HEK293 (cell line): Measurements from ENCODE around the gene TMEM255A.

Experiments
- ATF2 ChIP-seq: fragments of 450-650 bp; formaldehyde crosslinking; IDR thresholded peaks from 2 replicates; pipeline ENCODE4 v1.5.1; 2016; ENCODE audit warnings: missing biosample characterization, missing genetic modification characterization, low read depth
- ZNF211 ChIP-seq: fragments of 450-650 bp; formaldehyde crosslinking; IDR thresholded peaks from 2 replicates; pipeline ENCODE4 v1.5.1; 2016; ENCODE audit warnings: low read depth, missing biosample characterization, missing genetic modification characterization
- ZNF560 ChIP-seq: fragments of 450-650 bp; formaldehyde crosslinking; IDR thresholded peaks from 2 replicates; pipeline ENCODE4 v1.5.1; 2017; ENCODE audit warnings: missing biosample characterization, missing genetic modification characterization, borderline replicate concordance
- ZNF843 ChIP-seq: fragments of 450-650 bp; formaldehyde crosslinking; IDR thresholded peaks from 2 replicates; pipeline ENCODE4 v1.5.1; 2016; ENCODE audit warnings: missing biosample characterization, missing genetic modification characterization

The TMEM255A gene

GRCh38 chrX:120213438-120214265 is 97.6 kb downstream of the TMEM255A start (continued):
- TF ChIP-seq ZNF560 (no peak), ZNF211 (no peak), ATF2 (no peak), ZNF843 (no peak)
- TF ChIP-seq, all 188 proteins: peak for 4
